SJSA1 (cell line): ENCODE data around the gene MYL5. TPM values are rescaled to one million over a fixed set of nuclear protein-coding genes. Genes with fewer than 3 reads are reported as not detected.
"Not testable (repeated sequence)": the region's sequence is repeated elsewhere in the genome, so short reads cannot be mapped to it uniquely, and the experiment has no call there.

Experiments
- DNase-seq, 2 experiments: peaks; one replicate each; pipeline ENCODE4 v3.0.0-alpha.2; 2015 to 2020; ENCODE audit warnings: low spot score in 2 of 2, low read depth in 1 of 2
- H3K27ac ChIP-seq: fragments of 250-450 bp; sonication (Bioruptor Pico); 2 replicates; pipeline ENCODE4 v1.5.1; 2020; ENCODE audit warnings: mild to moderate bottlenecking, moderate library complexity
- H3K27me3 ChIP-seq: fragments of 250-450 bp; sonication (Bioruptor Pico); replicated peaks from 2 replicates; pipeline ENCODE4 v1.5.1; 2020; ENCODE audit warnings: mild to moderate bottlenecking, moderate library complexity
- H3K36me3 ChIP-seq: fragments of 250-450 bp; sonication (Bioruptor Pico); 2 replicates; pipeline ENCODE4 v1.5.1; 2020; ENCODE audit warnings: mild to moderate bottlenecking
- H3K4me1 ChIP-seq: fragments of 250-450 bp; sonication (Bioruptor Pico); replicated peaks from 2 replicates; pipeline ENCODE4 v1.6.1; 2021; ENCODE audit warnings: mild to moderate bottlenecking
- H3K4me3 ChIP-seq: fragments of 250-450 bp; sonication (Bioruptor Pico); 2 replicates; pipeline ENCODE4 v1.5.1; 2020; ENCODE audit warnings: mild to moderate bottlenecking
- H3K9me3 ChIP-seq: fragments of 250-450 bp; sonication (Bioruptor Pico); replicated peaks from 2 replicates; pipeline ENCODE4 v1.5.1; 2020; ENCODE audit warnings: mild to moderate bottlenecking
- total RNA-seq: library from RNA; depleted of rRNA; stranded (reverse); fragments of >200 nt; shearing (Covaris generic); gene quantifications from 2 replicates; pipeline ENCODE4 v1.2.3, GENCODE V29; 2014

MYL5 gene
- total RNA-seq, 1 experiment from 2014 or later = 1.2 TPM

GRCh38 chr4:632926-633325, 41.4 kb upstream of the MYL5 start:
- no peak for DNase-seq
- Histone ChIP-seq H3K9me3 (no peaks in the 10 kb centered on the region), H3K4me1 (no peaks in the 10 kb centered on the region), H3K36me3 (no peaks in the 10 kb centered on the region), H3K27ac (no peak overlapping the region), H3K4me3 (no peak overlapping the region), H3K27me3 (no peaks in the 10 kb centered on the region)

- no peaks in the 10 kb centered on the region for H3K9me3 ChIP-seq
- no peaks in the 10 kb centered on the region for H3K27me3 ChIP-seq
- H3K27ac ChIP-seq = no peak overlapping the region
- no peak for DNase-seq
- no peaks in the 10 kb centered on the region for H3K36me3 ChIP-seq
- H3K4me3 ChIP-seq = no peak overlapping the region
- H3K4me1 ChIP-seq = no peaks in the 10 kb centered on the region
Observed at GRCh38 chr4:633406-633805, 40.9 kb upstream of the MYL5 start.

GRCh38 chr4:633976-634598, 40.3 kb upstream of the MYL5 start:
- no peak for DNase-seq
- Histone ChIP-seq H3K4me1 (no peaks in the 10 kb centered on the region), H3K27ac (no peak overlapping the region), H3K4me3 (no peak overlapping the region), H3K36me3 (no peaks in the 10 kb centered on the region), H3K27me3 (no peaks in the 10 kb centered on the region), H3K9me3 (no peaks in the 10 kb centered on the region)

GRCh38 chr4:634599-634985, 39.8 kb upstream of the MYL5 start:
- Histone ChIP-seq H3K4me3 (no peak overlapping the region), H3K9me3 (no peaks in the 10 kb centered on the region), H3K4me1 (no peaks in the 10 kb centered on the region), H3K36me3 (no peaks in the 10 kb centered on the region), H3K27ac (no peak overlapping the region), H3K27me3 (no peaks in the 10 kb centered on the region)
- DNase-seq = no peak

GRCh38 chr4:635066-635835, 39.1 kb upstream of the MYL5 start:
- DNase-seq, H3K27me3 ChIP-seq, H3K27ac ChIP-seq, H3K9me3 ChIP-seq, H3K4me1 ChIP-seq, H3K4me3 ChIP-seq, H3K36me3 ChIP-seq: not testable (repeated sequence)

- no peak overlapping the region for H3K4me3 ChIP-seq
- no peak overlapping the region for H3K27ac ChIP-seq
- no peaks in the 10 kb centered on the region for H3K4me1 ChIP-seq
- H3K36me3 ChIP-seq = no peaks in the 10 kb centered on the region
- H3K27me3 ChIP-seq = no peaks in the 10 kb centered on the region
- DNase-seq = no peak
- H3K9me3 ChIP-seq = no peaks in the 10 kb centered on the region
Observed at GRCh38 chr4:635851-636627, 38.3 kb upstream of the MYL5 start.

GRCh38 chr4:636628-637159, 37.6 kb upstream of the MYL5 start:
- DNase-seq = no peak
- no peaks in the 10 kb centered on the region for H3K27me3 ChIP-seq
- no peaks in the 10 kb centered on the region for H3K36me3 ChIP-seq
- no peaks in the 10 kb centered on the region for H3K9me3 ChIP-seq
- H3K4me3 ChIP-seq = no peak overlapping the region
- H3K4me1 ChIP-seq = no peaks in the 10 kb centered on the region
- H3K27ac ChIP-seq = no peak overlapping the region

GRCh38 chr4:637536-638280, 36.6 kb upstream of the MYL5 start:
- no peaks in the 10 kb centered on the region for H3K4me1 ChIP-seq
- no peaks in the 10 kb centered on the region for H3K27me3 ChIP-seq
- no peak overlapping the region for H3K4me3 ChIP-seq
- no peaks in the 10 kb centered on the region for H3K9me3 ChIP-seq
- H3K36me3 ChIP-seq = no peaks in the 10 kb centered on the region
- H3K27ac ChIP-seq = no peak overlapping the region
- DNase-seq = no peak

- DNase-seq, H3K4me1 ChIP-seq, H3K36me3 ChIP-seq, H3K9me3 ChIP-seq, H3K27me3 ChIP-seq, H3K27ac ChIP-seq, H3K4me3 ChIP-seq: not testable (repeated sequence)
Observed at GRCh38 chr4:642366-642765, 32.0 kb upstream of the MYL5 start.

GRCh38 chr4:646460-646859, 27.9 kb upstream of the MYL5 start:
- Histone ChIP-seq H3K4me1 (no peaks in the 10 kb centered on the region), H3K9me3 (no peaks in the 10 kb centered on the region), H3K27me3 (no peaks in the 10 kb centered on the region), H3K4me3 (no peak overlapping the region), H3K27ac (no peak overlapping the region), H3K36me3 (no peaks in the 10 kb centered on the region)
- DNase-seq = no peak

GRCh38 chr4:647481-647880, 26.9 kb upstream of the MYL5 start:
- DNase-seq = no peak
- no peaks in the 10 kb centered on the region for H3K27me3 ChIP-seq
- no peaks in the 10 kb centered on the region for H3K36me3 ChIP-seq
- H3K27ac ChIP-seq = no peak overlapping the region
- no peak overlapping the region for H3K4me3 ChIP-seq
- no peaks in the 10 kb centered on the region for H3K9me3 ChIP-seq
- no peaks in the 10 kb centered on the region for H3K4me1 ChIP-seq

- no peak for DNase-seq
- Histone ChIP-seq H3K27ac (no peak overlapping the region), H3K36me3 (no peaks in the 10 kb centered on the region), H3K27me3 (no peaks in the 10 kb centered on the region), H3K9me3 (no peaks in the 10 kb centered on the region), H3K4me1 (no peaks in the 10 kb centered on the region), H3K4me3 (no peak overlapping the region)
Observed at GRCh38 chr4:648579-649292, 25.6 kb upstream of the MYL5 start.

GRCh38 chr4:649293-649625, 25.1 kb upstream of the MYL5 start:
- no peak for DNase-seq
- no peaks in the 10 kb centered on the region for H3K36me3 ChIP-seq
- H3K9me3 ChIP-seq = no peaks in the 10 kb centered on the region
- H3K27ac ChIP-seq = no peak overlapping the region
- no peaks in the 10 kb centered on the region for H3K4me1 ChIP-seq
- no peak overlapping the region for H3K4me3 ChIP-seq
- no peaks in the 10 kb centered on the region for H3K27me3 ChIP-seq
